Stimulated activated CD4-positive, alpha-beta T cell treated with anti-CD3 and anti-CD28 coated beads, TNF-alpha, amount 100 ng/mL, for 4 hours (primary cell): ENCODE results near the gene ST6GAL1.
"Not testable (repeated sequence)": the region's sequence is repeated elsewhere in the genome, so short reads cannot be mapped to it uniquely, and the experiment has no call there.

Experiments used
- DNase-seq, 3 experiments: peaks; one replicate each; pipeline ENCODE4 v3.0.0-alpha.2; 2020; ENCODE audit warnings: low read depth in 3 of 3

Gene ST6GAL1

DNA sequence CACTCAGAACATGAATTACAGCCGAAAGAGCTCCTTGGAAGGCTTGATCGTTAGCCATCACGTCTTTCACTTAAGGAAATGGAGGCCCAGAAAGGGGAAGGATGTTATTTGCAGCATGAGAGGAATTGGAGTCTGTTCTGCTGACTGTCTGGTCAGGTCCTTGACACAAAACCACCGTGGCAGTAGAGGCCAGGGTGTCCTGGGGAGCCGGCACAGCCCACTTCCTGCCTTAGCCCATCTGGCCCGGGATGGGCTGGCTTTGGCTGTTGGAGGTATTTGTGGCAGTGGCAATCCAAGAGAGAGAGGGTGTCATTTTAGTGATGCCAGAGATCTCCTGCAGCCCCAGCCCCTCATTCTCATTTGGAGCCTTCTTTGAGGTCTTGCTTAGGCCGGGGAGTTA lies 37.4 kb downstream of the ST6GAL1 start:
- no peak for DNase-seq

DNA sequence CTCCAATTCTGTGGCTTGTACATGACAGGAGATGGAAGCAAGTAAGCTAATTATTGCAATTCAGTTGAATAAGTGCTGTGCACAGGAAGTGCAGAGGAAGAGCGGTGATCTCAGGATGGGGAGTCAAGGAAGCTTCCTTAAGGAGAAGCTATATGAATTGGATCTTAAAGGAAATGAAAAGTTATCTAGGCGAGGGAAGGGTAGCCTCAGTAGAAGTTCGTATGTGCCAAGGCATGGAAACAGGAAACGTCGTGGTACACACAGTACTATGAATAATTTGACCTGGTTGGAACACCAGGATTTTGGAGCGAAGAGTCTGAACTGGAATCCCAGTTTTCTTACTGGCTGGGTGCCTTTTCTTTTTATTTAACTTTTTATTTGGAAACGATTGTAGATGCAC lies 39.3 kb downstream of the ST6GAL1 start:
- no peak for DNase-seq

DNA sequence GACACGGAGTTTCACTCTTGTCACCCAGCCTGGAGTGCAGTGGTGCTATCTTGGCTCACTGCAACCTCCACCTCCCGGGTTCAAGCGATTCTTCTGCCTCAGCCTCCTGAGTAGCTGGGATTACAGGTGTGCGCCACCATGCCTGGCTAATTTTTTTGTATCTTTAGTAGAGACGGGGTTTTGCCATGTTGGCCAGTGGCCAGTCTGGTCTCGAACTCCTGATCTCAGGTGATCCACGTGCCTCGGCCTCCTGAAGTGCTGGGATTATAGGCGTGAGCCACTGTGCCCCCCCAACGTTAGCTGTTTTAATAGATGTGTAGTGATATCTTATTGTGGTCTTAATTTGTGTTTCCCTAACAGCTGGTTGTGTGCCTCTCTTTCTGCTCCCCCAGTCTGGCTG lies 40.8 kb downstream of the ST6GAL1 start:
- DNase-seq, result not testable (repeated sequence)

- no peak for DNase-seq
Measured at GRCh38 chr3:186971578-186971977, 41.3 kb downstream of the ST6GAL1 start.

DNA sequence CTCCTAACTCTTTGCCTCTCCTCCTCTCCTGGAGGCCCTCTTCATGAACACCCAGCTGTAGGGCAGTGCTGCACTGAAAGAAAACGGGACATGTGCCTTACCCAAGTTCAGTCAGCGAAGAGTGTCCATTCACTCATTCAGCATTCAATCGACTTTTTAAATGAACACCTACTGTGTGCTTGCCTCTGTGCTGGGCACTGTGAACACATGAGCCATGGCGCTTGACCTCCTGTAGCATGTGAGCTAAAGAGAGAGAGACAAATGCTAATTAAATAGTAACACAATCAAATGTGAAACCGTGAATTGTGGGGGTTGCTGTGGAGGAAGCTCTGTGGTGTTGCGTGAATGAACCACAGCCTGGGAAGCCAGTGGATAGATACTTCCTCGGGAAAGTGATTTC lies 43.4 kb downstream of the ST6GAL1 start:
- DNase-seq, result no peak

- DNase-seq, result no peak
Measured at GRCh38 chr3:186974824-186975313, 44.5 kb downstream of the ST6GAL1 start.

- no peak for DNase-seq
Measured at GRCh38 chr3:186975726-186976125, 45.4 kb downstream of the ST6GAL1 start.

DNA sequence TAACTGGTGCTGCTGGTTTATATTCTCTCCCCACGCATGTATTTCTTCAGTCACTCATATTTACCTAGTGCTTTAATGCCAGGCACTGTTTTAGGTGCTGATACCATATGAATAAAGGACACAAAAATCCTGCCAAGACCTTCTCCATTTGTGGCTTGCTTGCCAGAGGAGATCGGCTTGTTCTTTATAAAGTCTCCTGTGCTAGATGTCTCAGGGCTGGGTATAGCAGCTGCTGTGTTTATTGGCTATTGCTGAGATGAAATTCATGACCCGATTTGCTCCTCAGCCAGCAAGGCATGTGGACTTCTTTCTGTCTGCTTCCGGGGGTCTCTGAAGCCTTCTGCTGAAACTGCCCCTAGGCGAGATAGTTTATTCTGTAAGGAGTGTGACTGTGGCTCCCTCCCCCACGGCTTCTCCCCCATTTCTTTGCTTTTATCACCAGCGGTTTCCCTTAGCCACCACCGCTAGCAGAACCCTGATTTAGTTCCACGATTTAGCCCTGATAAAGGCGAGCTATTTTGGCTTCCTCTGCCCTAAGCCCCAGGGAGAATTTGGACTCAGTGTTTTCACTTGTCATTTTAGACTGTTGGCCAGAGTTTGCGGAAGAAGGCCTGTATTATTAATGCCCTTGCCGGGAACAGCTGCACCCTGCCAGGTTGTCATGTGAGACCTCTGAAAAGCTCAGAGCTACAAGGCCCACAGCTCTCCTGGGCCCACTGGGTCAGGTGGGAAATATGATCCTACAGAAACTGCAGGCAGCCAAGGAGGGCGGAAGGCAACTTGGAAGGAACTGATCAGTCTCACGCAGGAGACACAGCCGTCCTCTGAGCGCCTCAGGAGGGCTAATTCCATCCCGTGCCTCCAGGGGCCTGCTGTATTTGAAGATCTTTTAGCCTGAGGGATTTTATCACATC lies 46.8 kb downstream of the ST6GAL1 start:
- no peak for DNase-seq

GRCh38 chr3:186978712-186979111 lies 48.4 kb downstream of the ST6GAL1 start:
- DNase-seq, result no peak

- DNase-seq, result no peak
Measured at GRCh38 chr3:186979852-186980251, 49.5 kb downstream of the ST6GAL1 start.

- no peak for DNase-seq
Measured at GRCh38 chr3:186980989-186981388, 50.7 kb downstream of the ST6GAL1 start.

DNA sequence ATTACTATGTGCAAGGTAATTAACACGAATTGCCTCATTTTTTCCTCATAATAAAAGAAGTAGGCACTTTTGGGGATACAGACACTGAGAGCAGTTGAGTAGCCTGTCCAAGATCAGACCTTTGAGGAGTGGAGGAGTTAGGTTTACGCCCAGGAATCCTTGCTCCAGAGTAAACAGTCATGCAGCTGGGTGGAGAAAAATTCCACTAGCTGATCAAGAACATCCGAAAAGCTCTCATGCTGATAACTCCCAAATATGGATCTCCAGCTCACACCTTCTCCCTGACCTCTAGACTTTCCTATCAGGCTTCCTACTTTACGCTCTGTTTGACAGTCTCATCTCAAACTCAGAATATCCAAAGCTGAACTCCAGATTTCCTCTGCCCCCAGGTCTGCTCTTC lies 53.3 kb downstream of the ST6GAL1 start:
- DNase-seq, result no peak

- no peak for DNase-seq
Measured at GRCh38 chr3:186984064-186984463, 53.7 kb downstream of the ST6GAL1 start.

- no peak for DNase-seq
Measured at GRCh38 chr3:186985661-186986364, 55.5 kb downstream of the ST6GAL1 start.

GRCh38 chr3:186986406-186986805 lies 56.1 kb downstream of the ST6GAL1 start:
- no peak for DNase-seq

GRCh38 chr3:186986816-186987215 lies 56.5 kb downstream of the ST6GAL1 start:
- no peak for DNase-seq

DNA sequence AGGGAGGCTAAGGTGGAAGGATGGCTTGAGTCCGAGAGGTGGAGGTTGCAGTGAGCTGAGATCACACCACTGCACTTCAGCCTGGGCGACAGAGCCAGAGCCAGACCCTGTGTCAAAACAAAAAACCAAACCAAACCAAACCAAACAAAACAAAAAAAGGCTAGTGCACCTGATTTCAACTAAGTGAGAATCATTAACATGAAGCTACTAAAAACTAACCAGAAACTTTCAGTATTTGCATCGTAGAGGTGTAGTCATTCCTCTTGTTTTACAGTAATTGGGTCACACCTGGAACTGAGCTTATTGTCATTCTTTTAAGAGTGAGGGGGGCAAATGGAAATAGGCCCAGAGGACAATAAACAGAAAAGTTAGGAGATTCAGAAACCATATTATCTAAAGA lies 58.5 kb downstream of the ST6GAL1 start:
- no peak for DNase-seq

DNA sequence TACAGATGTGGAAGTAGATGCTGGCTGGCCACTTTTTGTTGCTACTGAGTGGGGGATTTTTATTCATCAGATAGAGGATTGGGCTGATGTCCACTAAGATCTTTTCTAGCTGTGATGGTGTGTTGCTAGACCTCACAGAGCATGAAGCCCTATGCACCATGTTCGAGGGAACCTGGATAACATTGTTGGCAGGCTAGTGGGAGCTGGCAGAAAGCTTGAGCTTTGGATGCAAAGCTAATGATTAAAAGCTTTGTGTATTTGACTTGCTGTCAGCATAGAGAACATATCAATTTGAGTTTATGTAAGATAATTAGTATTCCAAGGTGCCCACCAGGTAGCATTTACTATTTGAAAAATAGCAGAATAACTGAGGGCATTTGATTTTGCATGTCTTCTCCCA lies 59.1 kb downstream of the ST6GAL1 start:
- DNase-seq, result no peak

- DNase-seq, result no peak
Measured at GRCh38 chr3:186990277-186990676, 60.0 kb downstream of the ST6GAL1 start.

DNA sequence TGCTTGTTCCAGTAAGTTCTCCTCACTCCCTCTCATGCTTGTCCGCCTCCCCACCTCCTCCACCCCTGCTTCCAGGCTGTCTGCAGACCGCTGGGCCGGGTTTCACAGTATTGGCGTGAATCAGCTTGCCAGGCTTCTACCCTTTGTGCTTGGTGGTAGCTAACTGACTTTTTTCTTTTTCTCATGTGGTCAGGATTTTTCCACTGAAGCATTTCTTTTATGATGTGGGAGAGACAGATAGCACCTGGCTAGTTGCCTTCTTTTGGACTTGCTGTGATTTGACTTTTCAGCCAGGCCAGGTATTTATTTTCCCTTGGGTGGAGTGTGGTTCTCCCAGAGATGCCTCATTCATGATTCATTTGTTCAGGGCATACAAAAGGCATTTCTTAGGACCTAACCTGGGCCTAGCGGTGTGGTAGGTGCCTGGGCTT lies 60.6 kb downstream of the ST6GAL1 start:
- DNase-seq, result no peak

GRCh38 chr3:186991470-186991869 lies 61.1 kb downstream of the ST6GAL1 start:
- no peak for DNase-seq

- DNase-seq, result not testable (repeated sequence)
Measured at GRCh38 chr3:186992096-186992495, 61.8 kb downstream of the ST6GAL1 start.
